ENCODE data around the gene TREML2. TPM values are rescaled to one million over a fixed set of nuclear protein-coding genes. Genes with fewer than 3 reads are reported as not detected.

The TREML2 gene
- total RNA-seq, 2 donors from 2014 or later = 0.17 TPM; not detected in 1

DNA sequence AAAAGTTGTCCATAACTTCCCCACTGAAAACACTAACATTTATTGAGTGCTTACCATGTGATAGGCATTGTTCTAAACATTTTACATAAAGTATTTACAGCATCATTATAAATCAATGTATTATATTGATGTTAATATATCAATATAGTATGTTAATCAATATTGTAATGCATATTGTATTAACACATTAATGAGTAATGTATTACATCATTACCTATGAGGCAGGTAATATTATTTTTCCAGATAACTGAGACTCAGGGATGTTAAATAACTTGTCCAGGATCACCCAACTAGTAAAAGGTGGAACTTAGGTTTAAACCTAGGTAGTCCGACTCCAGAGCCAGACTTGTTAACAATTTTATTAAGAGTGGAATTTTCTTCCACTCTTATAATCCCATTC, 25.9 kb downstream of the TREML2 start:
- no peak overlapping the region for H3K4me3 ChIP-seq
- H3K27ac ChIP-seq = no peak overlapping the region
- TF ChIP-seq POLR2A (IDR thresholded peaks at IDR 0.05) (no peak), POLR2AphosphoS5 (IDR thresholded peaks at IDR 0.05) (no peak)
- TF ChIP-seq, protein P1, sequence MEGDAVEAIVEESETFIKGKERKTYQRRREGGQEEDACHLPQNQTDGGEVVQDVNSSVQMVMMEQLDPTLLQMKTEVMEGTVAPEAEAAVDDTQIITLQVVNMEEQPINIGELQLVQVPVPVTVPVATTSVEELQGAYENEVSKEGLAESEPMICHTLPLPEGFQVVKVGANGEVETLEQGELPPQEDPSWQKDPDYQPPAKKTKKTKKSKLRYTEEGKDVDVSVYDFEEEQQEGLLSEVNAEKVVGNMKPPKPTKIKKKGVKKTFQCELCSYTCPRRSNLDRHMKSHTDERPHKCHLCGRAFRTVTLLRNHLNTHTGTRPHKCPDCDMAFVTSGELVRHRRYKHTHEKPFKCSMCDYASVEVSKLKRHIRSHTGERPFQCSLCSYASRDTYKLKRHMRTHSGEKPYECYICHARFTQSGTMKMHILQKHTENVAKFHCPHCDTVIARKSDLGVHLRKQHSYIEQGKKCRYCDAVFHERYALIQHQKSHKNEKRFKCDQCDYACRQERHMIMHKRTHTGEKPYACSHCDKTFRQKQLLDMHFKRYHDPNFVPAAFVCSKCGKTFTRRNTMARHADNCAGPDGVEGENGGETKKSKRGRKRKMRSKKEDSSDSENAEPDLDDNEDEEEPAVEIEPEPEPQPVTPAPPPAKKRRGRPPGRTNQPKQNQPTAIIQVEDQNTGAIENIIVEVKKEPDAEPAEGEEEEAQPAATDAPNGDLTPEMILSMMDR (IDR thresholded peaks at IDR 0.05) = no peak
- no peaks in the 10 kb centered on the region for H3K27me3 ChIP-seq (replicated peaks; ENCODE audit: insufficient read depth)
- no peaks in the 10 kb centered on the region for H3K36me3 ChIP-seq
- intact Hi-C loops (cut with DNase I) = no loop called here
- H3K4me1 ChIP-seq (replicated peaks) = no peaks in the 10 kb centered on the region
- no peak for DNase-seq (ENCODE audit: low spot score)
- 86% methylated on average over 1 of the region's 1 CpG for WGBS
- H3K9me3 ChIP-seq = no peaks in the 10 kb centered on the region

DNA sequence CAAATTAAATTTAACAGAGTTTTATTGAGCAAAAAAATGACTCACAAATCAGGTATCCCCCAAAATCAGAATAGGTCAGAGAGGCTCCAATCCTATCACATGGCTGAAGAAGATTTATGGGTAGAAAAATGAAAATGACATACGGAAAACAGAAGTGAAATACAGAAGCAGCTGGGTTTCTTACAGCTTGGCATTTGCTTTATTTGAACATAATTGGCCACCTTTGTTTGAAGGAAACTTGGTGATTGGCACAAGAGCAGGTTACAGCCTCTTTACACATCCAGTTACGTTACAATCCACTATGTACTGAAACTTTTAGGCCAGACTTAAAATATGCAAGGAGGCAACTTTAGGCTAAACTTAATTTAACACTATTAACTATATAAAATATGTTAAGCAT, 26.3 kb downstream of the TREML2 start:
- DNase-seq (ENCODE audit: low spot score) = no peak
- 62% methylated on average over 2 of the region's 2 CpGs for WGBS
- no peaks in the 10 kb centered on the region for H3K27me3 ChIP-seq (replicated peaks; ENCODE audit: insufficient read depth)
- no peak overlapping the region for H3K27ac ChIP-seq
- no peak overlapping the region for H3K4me3 ChIP-seq
- no peaks in the 10 kb centered on the region for H3K4me1 ChIP-seq (replicated peaks)
- H3K36me3 ChIP-seq = no peaks in the 10 kb centered on the region
- intact Hi-C loops (cut with DNase I) = no loop called here
- H3K9me3 ChIP-seq = no peaks in the 10 kb centered on the region
- TF ChIP-seq POLR2AphosphoS5 (IDR thresholded peaks at IDR 0.05) = no peak
- TF ChIP-seq, protein P1 (IDR thresholded peaks at IDR 0.05) = no peak
- no peak for TF ChIP-seq POLR2A (IDR thresholded peaks at IDR 0.05)

DNA sequence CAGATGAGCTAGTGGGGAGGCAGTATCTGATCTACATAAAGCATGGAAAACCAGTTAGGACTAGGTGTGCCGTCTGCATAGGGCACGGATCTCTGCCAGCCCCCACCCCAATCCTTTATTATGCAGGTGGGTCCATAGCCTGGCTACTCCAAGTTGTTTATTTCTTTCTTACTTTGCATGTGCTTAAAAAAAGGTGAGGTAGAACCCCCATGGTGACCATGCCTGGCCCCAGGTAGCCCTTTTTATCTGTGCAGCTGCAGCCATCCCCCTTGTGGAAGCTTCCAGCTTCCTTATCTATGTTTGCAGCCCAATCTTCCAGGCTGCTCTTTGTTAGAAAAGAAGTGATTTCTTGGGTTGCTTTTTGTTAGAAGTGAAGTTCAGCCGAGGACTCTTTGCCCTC, 29.0 kb downstream of the TREML2 start:
- no peak overlapping the region for H3K4me3 ChIP-seq
- H3K9me3 ChIP-seq = no peaks in the 10 kb centered on the region
- H3K36me3 ChIP-seq = no peaks in the 10 kb centered on the region
- no peaks in the 10 kb centered on the region for H3K27me3 ChIP-seq (replicated peaks; ENCODE audit: insufficient read depth)
- no peak for DNase-seq (ENCODE audit: low spot score)
- no peak overlapping the region for H3K27ac ChIP-seq
- H3K4me1 ChIP-seq (replicated peaks) = no peaks in the 10 kb centered on the region
- WGBS = 44% methylated on average over 3 of the region's 3 CpGs
- TF ChIP-seq POLR2A (IDR thresholded peaks at IDR 0.05) (no peak), POLR2AphosphoS5 (IDR thresholded peaks at IDR 0.05) (no peak)
- TF ChIP-seq, protein P1 (IDR thresholded peaks at IDR 0.05) = no peak
- intact Hi-C loops (cut with DNase I) = no loop called here

DNA sequence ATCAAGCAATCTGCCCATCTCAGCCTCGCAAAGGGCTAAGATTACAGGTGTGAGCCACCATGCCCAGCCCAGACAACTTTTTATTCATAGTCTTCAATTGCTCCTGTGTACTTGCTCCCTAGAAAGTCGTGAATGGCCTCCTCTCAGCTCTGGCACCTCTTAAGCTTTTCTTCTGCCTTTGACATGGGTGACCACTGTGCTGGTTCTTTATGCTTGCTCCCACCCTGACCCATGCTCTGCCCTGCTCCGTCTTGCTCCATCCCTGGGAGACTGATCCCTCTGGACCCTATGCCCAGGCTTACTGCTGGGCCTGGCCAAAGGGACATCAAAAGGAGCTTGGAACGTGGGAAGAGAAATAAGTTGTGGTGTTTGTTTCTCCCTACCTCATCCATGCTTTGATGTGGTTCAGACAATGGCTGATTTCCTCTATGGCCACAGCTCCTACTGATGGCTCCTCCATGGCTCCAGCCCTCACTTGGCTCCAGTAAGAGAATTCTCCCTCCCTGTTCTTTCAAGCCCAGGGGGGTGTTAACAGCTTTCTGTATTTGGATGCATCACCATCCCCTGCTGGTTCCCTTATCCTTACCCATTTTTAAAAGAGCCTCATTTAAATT, 30.3 kb downstream of the TREML2 start:
- intact Hi-C loops (cut with DNase I) = no loop called here
- Histone ChIP-seq H3K9me3 (no peaks in the 10 kb centered on the region), H3K27ac (no peak overlapping the region), H3K27me3 (replicated peaks; ENCODE audit: insufficient read depth) (no peaks in the 10 kb centered on the region), H3K4me3 (no peak overlapping the region), H3K4me1 (replicated peaks) (no peaks in the 10 kb centered on the region), H3K36me3 (no peaks in the 10 kb centered on the region)
- no peak for DNase-seq (ENCODE audit: low spot score)
- WGBS = 70% methylated on average over 4 of the region's 4 CpGs
- TF ChIP-seq POLR2A (IDR thresholded peaks at IDR 0.05) (no peak), POLR2AphosphoS5 (IDR thresholded peaks at IDR 0.05) (no peak)
- TF ChIP-seq, protein P1 (IDR thresholded peaks at IDR 0.05) = no peak

DNA sequence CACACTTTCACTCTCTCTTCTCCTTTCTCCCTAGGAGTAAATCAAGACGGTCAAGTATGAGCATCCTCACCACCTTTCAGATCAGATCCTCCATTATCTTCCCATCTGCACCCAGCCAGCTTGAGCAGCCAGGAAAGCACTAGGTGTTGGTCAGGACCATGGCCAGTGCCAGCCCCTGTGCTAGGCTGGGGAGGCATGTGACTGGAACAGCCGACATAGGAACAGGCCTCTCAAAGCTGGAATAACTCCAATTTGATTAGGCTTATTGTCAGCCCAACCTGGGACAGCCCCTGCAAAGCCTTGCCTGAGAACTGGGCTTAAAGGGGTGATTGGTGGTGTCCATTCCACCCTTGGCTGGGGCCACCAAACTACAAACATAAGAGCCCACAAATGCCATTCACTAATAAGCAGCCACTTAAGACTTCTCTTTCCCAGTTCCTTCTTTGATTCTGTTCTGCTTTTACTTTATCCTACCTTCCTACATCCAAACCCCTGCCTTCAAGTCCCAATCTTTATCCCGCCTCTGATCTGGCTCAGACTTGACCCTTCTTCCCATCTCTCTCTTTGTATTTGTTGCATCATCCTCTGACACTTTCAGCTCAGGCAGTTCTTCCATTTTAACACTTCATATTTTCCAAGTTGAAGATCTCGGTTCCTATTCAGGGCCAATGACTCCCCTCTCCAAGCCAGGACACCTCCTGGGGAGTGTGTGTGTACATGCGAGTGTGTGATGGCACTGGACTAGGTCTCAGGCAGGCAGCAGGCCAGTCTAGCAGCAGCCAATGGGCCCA, 33.6 kb downstream of the TREML2 start:
- H3K27ac ChIP-seq = no peak overlapping the region
- no peak for DNase-seq (ENCODE audit: low spot score)
- WGBS = 61% methylated on average over 5 of the region's 5 CpGs

More for the DNA sequence above, 33.6 kb downstream of the TREML2 start:
- Histone ChIP-seq H3K4me3 (no peak overlapping the region), H3K27me3 (replicated peaks; ENCODE audit: insufficient read depth) (no peaks in the 10 kb centered on the region), H3K36me3 (no peaks in the 10 kb centered on the region), H3K4me1 (replicated peaks) (no peaks in the 10 kb centered on the region), H3K9me3 (no peaks in the 10 kb centered on the region)
- intact Hi-C loops (cut with DNase I) = no loop called here
- TF ChIP-seq, protein P1 (IDR thresholded peaks at IDR 0.05) = no peak
- TF ChIP-seq POLR2A (IDR thresholded peaks at IDR 0.05) = no peak
- no peak for TF ChIP-seq POLR2AphosphoS5 (IDR thresholded peaks at IDR 0.05)
